Activated T-helper 17 cell treated with anti-CD3 and anti-CD28 coated beads, Interleukin-2, amount 50 U/mL, for 72 hours (primary cell): ENCODE results near the gene RNASET2. TPM values are rescaled to one million over a fixed set of nuclear protein-coding genes. Genes with fewer than 3 reads are reported as not detected.

Experiments used
- ATAC-seq: fragments of 150-1000 bp; cut with Tn5 transposase; replicated peaks from 2 replicates; pipeline ENCODE4 v1.10.0; 2021; ENCODE audit warnings: mild to moderate bottlenecking, moderate library complexity
- H3K27ac Mint-ChIP-seq: one replicate; pipeline ENCODE4 v1.8.0; 2022; ENCODE audit warnings: mixed read lengths
- H3K27me3 Mint-ChIP-seq: one replicate; pipeline ENCODE4 v1.8.0; 2022; ENCODE audit warnings: mixed read lengths
- H3K36me3 Mint-ChIP-seq: one replicate; pipeline ENCODE4 v1.8.0; 2022; ENCODE audit warnings: low read depth, mild to moderate bottlenecking, mixed read lengths
- H3K4me1 Mint-ChIP-seq: one replicate; pipeline ENCODE4 v1.8.0; 2022; ENCODE audit warnings: mixed read lengths
- H3K4me3 Mint-ChIP-seq: one replicate; pipeline ENCODE4 v1.8.0; 2022; ENCODE audit warnings: mild to moderate bottlenecking, mixed read lengths
- H3K9me3 Mint-ChIP-seq: one replicate; pipeline ENCODE4 v1.8.0; 2022; ENCODE audit warnings: mixed read lengths
- total RNA-seq, 2 donors: library from RNA; stranded (reverse); gene quantifications; one replicate each; pipeline ENCODE4 v1.2.3, GENCODE V29; 2022

The RNASET2 gene, protein sequence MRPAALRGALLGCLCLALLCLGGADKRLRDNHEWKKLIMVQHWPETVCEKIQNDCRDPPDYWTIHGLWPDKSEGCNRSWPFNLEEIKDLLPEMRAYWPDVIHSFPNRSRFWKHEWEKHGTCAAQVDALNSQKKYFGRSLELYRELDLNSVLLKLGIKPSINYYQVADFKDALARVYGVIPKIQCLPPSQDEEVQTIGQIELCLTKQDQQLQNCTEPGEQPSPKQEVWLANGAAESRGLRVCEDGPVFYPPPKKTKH
- total RNA-seq, result 100 to 1,000 TPM in 1 of 2 donors, 10 to 100 TPM in 1; 94.2 to 210 TPM

DNA sequence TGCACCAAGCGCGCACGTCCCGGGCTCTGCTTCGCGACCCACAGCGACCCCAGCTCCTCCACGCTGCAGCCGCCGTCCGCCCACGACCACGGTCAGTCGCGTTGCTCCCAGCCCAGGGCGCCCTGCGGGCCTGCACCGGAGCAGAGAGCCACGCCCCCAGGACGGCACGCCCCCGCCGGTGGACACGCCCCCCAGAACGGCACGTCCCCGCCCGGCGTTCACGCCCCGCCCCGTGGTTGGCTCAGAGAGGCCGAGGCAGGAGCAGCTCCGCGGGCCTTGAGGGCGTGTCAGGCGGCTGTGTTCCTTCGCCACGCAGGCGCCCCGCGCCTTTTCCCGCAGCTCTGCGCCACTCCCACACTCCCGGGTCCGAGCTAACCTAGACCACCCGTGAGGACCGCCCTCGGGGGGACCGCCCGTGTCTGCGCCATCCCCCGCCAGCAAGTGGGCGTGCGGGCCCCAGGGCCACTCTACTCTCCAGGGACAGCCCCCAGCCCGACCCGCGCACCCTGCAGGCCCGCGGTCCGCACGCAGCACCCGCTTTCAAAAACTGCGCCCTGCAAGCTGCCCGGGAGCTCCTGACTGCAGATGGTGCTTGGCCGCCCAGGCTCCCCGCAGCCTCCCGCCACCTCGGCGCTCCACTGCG is at the start of gene RNASET2:
RNASET2 (minus strand) TSS at position 107 of the 643 bp plus-strand sequence. CDS start 368 bp downstream, outside the sequence.
- peaks cover 49% of the 10 kb centered on the region for H3K36me3 Mint-ChIP-seq
- ATAC-seq, result peak; percentile 88
- H3K27me3 Mint-ChIP-seq, result no peaks in the 10 kb centered on the region
- no peaks in the 10 kb centered on the region for H3K9me3 Mint-ChIP-seq
- peaks cover 49% of the 10 kb centered on the region for H3K4me1 Mint-ChIP-seq
- H3K27ac Mint-ChIP-seq, result peak within 1 kb of the TSS; percentile 96
- H3K4me3 Mint-ChIP-seq, result peak within 1 kb of the TSS; percentile 99

DNA sequence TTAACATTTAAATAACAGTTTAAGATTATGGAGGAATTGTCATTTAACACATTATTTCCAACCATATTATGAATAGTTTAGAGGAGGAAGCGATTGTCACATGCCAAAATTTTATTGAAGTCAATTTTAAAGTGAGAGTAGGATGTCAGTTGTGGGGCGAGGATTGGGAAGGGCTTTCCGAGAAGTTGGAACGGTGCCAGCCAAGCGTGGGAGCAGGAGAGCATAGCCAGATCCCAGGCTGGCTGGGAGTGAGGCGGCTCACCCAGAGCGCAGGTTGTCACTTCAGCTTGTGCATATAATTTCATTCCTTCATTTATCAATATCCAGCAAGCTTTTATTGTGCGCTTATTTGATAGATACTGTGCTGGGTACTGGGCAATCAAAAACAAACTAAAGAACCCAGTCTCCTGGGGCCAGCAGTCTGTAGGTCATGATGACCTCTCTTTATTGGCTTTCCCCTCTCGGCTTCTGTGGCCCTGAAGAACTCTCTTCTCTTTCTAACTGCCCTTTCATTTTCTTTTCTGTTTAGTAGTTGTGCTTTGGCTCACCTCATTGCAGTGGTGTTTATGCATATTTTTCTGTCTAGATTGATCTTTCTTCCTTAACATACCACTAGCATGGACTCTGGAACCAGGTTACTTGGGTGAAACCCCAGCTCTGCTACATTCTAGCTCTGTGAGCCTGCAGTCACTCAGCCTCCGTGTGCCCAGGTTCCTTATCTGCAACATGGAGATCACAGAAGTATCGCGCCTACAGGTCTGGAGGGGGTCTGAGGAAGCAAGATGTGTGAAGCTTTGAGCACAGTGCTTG is 49.2 kb upstream of the RNASET2 start:
- no peak for ATAC-seq
- Mint-ChIP-seq H3K4me3 (no peak overlapping the region), H3K36me3 (peaks cover 83% of the 10 kb centered on the region), H3K27ac (no peak overlapping the region), H3K27me3 (no peaks in the 10 kb centered on the region), H3K9me3 (no peaks in the 10 kb centered on the region), H3K4me1 (peaks cover 28% of the 10 kb centered on the region)

DNA sequence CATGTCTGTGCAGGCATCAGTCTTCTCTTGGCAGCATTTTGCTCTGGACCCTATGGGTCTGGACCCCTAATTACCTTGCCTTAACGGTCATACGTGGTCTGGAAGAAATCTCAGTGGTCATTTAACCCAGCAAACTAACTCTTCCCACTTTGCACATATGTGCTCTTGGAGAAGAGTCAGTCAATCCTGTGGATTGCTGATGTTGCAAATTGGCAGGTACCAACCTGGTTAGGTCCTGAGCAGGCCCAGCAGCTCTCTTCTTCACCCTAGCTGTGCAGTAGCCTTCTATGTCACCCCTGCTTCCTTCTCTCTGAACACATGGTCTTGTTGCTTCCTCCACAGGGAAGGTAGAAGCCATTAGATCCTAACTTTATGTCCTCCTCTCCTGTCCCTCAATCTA is 44.4 kb upstream of the RNASET2 start:
- H3K9me3 Mint-ChIP-seq, result no peaks in the 10 kb centered on the region
- H3K4me1 Mint-ChIP-seq, result peaks cover 23% of the 10 kb centered on the region
- H3K27me3 Mint-ChIP-seq, result no peaks in the 10 kb centered on the region
- ATAC-seq, result no peak
- peak overlapping the region; percentile 84 for H3K4me3 Mint-ChIP-seq
- H3K27ac Mint-ChIP-seq, result peak overlapping the region; percentile 48
- peaks cover 60% of the 10 kb centered on the region for H3K36me3 Mint-ChIP-seq

DNA sequence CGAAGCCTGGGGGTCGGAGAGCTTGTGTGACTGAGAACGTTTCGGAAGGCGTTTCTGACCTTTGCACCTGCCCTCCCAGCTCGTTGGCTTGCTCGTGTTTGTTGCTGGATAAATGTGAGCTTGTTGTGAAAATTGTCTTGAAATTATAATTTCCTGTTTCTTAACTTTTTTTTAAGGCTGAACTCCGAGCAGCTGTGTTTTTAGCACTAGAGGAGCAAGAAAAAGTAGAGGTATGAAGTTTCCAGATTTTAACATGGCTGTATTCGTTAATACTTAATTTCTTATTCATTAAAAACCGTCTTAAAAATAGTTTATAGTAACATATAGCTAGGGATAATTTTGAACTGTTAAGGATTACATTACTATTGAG is 43.5 kb upstream of the RNASET2 start:
- ATAC-seq, result no peak
- no peaks in the 10 kb centered on the region for H3K9me3 Mint-ChIP-seq
- H3K36me3 Mint-ChIP-seq, result peaks cover 57% of the 10 kb centered on the region
- no peaks in the 10 kb centered on the region for H3K27me3 Mint-ChIP-seq
- peak overlapping the region; percentile 84 for H3K4me3 Mint-ChIP-seq
- H3K4me1 Mint-ChIP-seq, result peaks cover 25% of the 10 kb centered on the region
- peak overlapping the region; percentile 67 for H3K27ac Mint-ChIP-seq

DNA sequence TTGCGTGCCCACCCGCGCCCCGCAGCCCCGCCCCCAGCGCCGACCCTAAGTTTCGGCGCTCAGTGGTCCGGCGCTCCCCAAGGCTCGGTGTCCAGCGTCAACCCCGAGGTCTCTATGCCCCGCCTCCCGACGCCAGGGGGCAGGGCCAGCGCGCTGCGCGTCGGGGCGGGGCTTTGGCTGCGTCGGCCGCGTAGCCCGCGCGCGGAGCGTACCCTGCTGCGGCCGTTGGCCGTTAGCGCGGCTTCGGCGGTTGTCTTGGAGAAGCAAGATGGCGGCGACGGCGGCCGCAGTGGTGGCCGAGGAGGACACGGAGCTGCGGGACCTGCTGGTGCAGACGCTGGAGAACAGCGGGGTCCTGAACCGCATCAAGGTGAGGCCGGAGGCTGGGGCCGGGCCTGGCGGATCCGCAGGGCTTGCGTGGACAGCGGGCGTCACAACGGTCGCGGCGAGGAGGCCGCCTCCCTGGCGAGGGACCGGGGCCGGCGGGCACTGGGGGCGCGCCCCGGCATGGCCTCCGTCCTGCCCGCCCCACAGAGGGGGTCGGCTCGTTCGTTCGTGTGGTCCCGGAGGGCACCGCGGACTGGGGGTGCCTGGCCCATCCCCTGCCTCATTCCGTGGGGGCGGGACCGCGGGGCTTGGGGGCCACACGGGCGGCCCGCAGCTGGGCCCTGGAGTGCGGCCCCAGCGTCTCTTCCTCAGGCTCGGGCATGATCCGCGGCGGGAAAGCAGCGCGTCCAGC is 43.0 kb upstream of the RNASET2 start, which contains the start of gene CEP43:
CEP43 (plus strand) TSS at position 253 of the 739 bp plus-strand sequence; CDS start at position 269, 16 bp downstream.
- peak within 1 kb of the TSS; percentile 84 for H3K4me3 Mint-ChIP-seq
- ATAC-seq, result peak; percentile 92
- no peaks in the 10 kb centered on the region for H3K9me3 Mint-ChIP-seq
- H3K27me3 Mint-ChIP-seq, result no peaks in the 10 kb centered on the region
- peak within 1 kb of the TSS; percentile 67 for H3K27ac Mint-ChIP-seq
- peaks cover 57% of the 10 kb centered on the region for H3K36me3 Mint-ChIP-seq
- H3K4me1 Mint-ChIP-seq, result peaks cover 29% of the 10 kb centered on the region

DNA sequence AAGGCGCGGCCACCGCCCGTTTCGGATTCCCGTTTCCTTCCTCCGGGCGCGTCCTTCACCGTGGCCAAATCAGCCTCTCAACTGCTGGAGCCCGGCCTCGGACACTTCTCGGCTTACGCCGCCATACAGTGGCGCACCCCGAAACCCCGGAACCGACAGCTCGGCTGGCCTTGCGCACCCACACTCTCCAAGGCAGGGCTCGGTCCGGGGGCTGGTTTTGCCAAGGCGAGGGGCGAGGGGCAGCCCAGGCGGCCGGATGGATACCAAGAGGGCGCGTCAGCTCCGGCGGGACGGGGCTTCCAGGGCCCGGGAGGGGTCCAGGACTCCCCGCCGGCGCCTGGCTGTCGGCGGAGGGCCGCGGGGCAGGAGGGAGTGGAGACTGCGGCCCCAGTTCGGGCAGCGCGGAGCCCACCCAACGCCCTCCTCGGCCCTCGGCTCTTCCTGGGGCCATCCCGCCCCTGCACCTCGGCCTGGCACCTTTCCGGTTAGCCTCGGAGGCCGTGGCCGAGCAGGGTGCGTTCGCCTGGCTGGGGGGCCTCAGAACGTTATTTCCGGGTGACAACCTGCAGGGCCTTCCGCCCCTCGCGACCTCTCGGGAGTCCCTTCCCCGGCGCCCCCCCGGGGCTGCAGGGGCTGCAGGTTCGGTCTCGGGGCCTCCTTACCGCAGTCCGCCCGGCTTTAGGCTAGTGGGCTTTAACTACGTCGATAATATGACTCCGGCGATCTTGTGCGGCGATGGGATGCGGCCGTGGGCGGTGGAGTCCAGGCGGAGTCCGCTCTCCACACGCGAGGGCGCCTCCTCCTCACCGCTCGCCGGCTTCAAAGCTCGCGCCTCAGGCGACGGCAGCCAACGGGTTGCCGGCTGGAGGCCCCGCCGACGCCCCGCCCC is 42.1 kb upstream of the RNASET2 start:
- Mint-ChIP-seq H3K4me1 (peaks cover 34% of the 10 kb centered on the region), H3K36me3 (peaks cover 57% of the 10 kb centered on the region), H3K27ac (no peak overlapping the region), H3K27me3 (no peaks in the 10 kb centered on the region), H3K4me3 (peak overlapping the region; percentile 84), H3K9me3 (no peaks in the 10 kb centered on the region)
- peak; percentile 4 for ATAC-seq

DNA sequence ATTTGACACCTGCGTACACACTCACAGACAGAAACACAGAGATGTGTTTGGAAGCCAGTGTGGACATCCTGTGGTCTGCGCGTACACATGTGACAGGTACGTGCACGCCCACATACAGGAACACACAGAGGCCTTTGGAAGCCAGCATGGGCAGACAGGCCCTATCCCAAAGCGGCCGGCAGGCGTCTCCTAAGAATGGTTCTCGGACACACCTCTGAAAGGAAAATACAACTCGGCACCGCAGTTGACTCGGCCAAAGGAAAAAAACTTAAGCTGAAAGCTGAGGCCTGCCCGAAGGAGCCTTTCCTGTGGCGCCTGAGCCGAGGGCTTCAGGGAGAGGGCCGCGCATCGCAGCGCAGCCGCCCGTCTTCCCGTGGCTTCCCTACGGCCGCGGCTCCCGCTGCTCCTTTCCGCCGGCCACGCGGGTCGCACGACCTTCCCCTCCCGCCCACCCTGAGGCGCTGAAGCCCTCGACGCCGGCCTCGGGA is 41.5 kb upstream of the RNASET2 start:
- Mint-ChIP-seq H3K4me1 (peaks cover 40% of the 10 kb centered on the region), H3K9me3 (no peaks in the 10 kb centered on the region), H3K27me3 (no peaks in the 10 kb centered on the region), H3K27ac (peak overlapping the region; percentile 73), H3K4me3 (peak overlapping the region; percentile 84), H3K36me3 (peaks cover 61% of the 10 kb centered on the region)
- ATAC-seq, result peak; percentile 52

DNA sequence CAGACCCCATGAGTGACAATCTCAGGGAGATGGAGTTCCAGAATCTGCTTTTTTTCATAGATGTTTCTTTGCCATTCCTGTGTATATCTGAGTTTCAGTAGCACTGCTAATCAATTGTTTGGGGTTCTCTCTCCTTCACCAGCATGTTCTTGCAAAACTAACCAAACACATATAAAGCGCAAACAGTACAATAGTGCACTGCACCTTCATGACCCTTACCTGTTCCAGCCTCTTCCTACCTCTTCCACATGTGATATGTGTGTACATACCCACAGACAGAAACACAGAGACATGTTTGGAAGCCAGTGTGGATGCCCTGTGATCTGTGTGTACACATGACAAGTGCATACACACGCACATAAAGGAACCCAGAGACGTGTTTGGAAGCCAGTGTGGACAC is 41.0 kb upstream of the RNASET2 start:
- Mint-ChIP-seq H3K27me3 (no peaks in the 10 kb centered on the region), H3K27ac (peak overlapping the region; percentile 73), H3K9me3 (no peaks in the 10 kb centered on the region), H3K36me3 (peaks cover 61% of the 10 kb centered on the region), H3K4me1 (peaks cover 40% of the 10 kb centered on the region), H3K4me3 (peak overlapping the region; percentile 84)
- no peak for ATAC-seq

DNA sequence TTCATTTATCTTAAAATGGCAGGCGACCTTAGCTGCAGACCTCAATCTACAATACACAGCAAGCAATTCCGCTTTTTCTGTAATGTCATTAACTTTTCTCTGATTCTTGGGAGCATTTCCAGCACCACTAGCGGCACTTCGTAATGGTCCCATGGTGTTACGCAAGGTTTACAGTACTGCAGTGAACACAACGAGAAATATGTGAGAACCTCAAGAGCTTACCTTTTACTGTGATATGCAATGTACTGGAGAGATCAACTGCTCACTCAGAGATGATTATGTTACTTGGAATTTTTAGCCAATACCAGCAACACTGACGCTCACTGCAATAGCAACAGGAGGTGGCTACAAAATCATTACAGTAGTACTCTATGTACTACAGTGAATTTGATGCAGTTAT is 40.1 kb upstream of the RNASET2 start:
- ATAC-seq, result no peak
- Mint-ChIP-seq H3K27ac (no peak overlapping the region), H3K4me3 (no peak overlapping the region), H3K27me3 (no peaks in the 10 kb centered on the region), H3K36me3 (peaks cover 53% of the 10 kb centered on the region), H3K4me1 (peaks cover 38% of the 10 kb centered on the region), H3K9me3 (no peaks in the 10 kb centered on the region)

DNA sequence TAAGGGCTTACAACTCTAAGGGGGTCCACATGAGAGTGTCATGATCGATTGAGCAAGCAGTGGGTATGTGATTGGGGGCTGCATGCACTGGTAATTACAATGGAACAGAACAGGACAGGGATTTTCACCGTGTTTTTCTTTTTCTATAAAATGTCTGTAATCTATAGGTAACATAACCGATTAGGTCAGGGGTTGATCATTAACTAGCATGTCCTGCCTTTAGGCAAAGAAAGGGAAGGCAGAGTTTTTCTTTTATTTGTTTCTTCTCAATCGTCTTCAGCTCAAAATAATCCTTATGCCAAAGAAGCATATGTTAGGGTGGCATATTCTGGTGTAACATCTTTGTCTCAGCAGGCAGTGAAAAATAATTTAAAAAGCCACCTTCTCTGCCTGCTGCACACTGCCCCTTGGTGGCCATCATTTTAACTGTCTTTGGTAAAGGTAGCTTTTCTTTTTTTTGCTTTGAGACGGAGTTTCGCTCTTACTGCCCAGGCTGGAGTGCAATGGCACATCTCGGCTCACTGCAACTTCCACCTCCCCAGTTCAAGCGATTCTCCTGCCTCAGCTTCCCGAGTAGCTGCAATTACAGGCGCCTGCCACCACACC is 33.2 kb upstream of the RNASET2 start:
- Mint-ChIP-seq H3K27me3 (no peaks in the 10 kb centered on the region), H3K27ac (no peak overlapping the region), H3K4me1 (peaks cover 31% of the 10 kb centered on the region), H3K9me3 (no peaks in the 10 kb centered on the region), H3K4me3 (no peak overlapping the region), H3K36me3 (peaks cover 18% of the 10 kb centered on the region)
- peak; percentile 90 for ATAC-seq

DNA sequence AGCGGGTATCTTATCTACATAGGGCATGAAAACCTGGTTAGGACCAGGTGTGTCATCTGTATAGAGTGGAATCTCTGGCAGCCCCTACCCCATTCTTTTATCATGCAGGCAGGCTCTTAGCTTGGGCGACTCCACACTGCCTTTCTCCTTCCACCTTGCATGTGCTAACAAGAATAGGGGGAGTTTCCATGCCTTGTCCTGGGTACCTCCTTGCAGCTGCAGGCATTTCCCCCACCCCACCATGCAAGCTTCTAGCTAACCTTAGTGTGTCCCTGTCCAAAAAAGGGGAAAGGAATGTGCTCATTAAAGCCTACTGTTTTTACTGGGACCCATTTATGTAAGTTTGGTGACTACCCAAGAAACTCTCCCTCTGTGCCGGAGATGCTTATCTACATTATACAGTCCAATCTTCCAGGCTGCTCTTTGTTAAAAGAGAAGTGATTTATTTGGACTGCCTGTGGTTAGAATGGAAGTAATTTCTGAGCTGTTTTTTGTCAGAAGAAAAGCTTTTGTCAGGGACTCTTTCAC is 32.4 kb upstream of the RNASET2 start:
- no peak for ATAC-seq
- Mint-ChIP-seq H3K4me3 (no peak overlapping the region), H3K27me3 (no peaks in the 10 kb centered on the region), H3K9me3 (no peaks in the 10 kb centered on the region), H3K36me3 (peaks cover 10% of the 10 kb centered on the region), H3K27ac (no peak overlapping the region), H3K4me1 (peaks cover 27% of the 10 kb centered on the region)

DNA sequence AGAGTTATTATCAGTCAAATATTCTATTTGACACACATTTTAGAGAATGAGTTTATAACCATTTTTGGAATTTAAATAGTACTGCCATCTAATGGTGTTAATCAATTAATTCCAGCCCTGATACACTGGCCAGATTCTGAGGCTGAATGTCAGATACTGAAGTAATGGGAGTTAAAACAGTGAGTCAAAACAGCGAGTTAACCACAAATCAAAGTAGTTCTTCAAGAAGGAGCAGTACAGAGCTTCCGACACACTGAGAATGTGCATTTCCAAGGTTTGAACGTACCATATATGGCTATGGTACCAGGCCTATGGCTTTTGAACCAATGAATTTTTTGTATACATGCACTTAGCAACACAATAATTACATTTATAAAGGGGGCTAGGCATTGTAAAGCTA is 31.6 kb upstream of the RNASET2 start:
- Mint-ChIP-seq H3K9me3 (no peaks in the 10 kb centered on the region), H3K36me3 (peaks cover 7% of the 10 kb centered on the region), H3K27ac (no peak overlapping the region), H3K4me3 (no peak overlapping the region), H3K4me1 (peaks cover 22% of the 10 kb centered on the region), H3K27me3 (no peaks in the 10 kb centered on the region)
- no peak for ATAC-seq

DNA sequence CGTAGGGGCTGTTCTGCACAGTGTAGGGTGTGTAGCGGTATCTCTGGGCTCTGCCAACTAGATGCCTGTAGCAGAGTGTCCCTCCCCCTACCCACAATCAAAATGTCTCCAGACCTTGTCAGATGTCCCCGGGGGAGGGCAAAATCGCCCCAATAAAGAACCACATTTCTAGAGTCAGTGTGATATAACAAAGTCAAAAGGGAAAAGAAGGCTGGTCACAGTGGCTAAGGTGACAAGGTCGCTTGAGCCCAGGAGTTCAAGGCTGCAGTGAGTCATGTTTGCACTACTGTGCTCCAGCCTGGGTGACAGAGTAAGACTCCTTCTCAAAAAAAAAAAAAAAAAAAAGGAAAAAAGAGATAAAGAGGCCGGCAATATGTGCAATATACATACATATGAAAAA is 31.1 kb upstream of the RNASET2 start:
- H3K27me3 Mint-ChIP-seq, result no peaks in the 10 kb centered on the region
- no peak for ATAC-seq

More for the DNA sequence above, 31.1 kb upstream of the RNASET2 start:
- H3K4me1 Mint-ChIP-seq, result peaks cover 25% of the 10 kb centered on the region
- H3K36me3 Mint-ChIP-seq, result peaks cover 11% of the 10 kb centered on the region
- no peak overlapping the region for H3K27ac Mint-ChIP-seq
- no peaks in the 10 kb centered on the region for H3K9me3 Mint-ChIP-seq
- H3K4me3 Mint-ChIP-seq, result no peak overlapping the region
